Endometrial microvascular endothelial cells (primary cell): ENCODE data around the gene DLG5. TPM values are rescaled to one million over a fixed set of nuclear protein-coding genes. Genes with fewer than 3 reads are reported as not detected.

Source experiments
- in situ Hi-C: cut with HindIII; loops from 2 replicates; pipeline ENCODE4 v1.10.0; 2017; ENCODE audit warnings: low sequenced_read_pairs, low pct_unique_long_range_greater_than_20kb; ENCODE audit errors: inconsistent ontology term
- total RNA-seq: library from RNA; depleted of rRNA; stranded (reverse); fragments of >200 nt; gene quantifications from one replicate; pipeline ENCODE4 v1.2.3, GENCODE V29; 2015; ENCODE audit errors: inconsistent ontology term

Gene DLG5
- total RNA-seq, 1 donor from 2014 or later = 5.1 TPM

GRCh38 chr10:77859865-77860282, 66.7 kb downstream of the DLG5 start:
- in situ Hi-C loops = no loop called here

- in situ Hi-C loops = no loop called here
These were observed 67.2 kb downstream of the DLG5 start for GRCh38 chr10:77859200-77859864.

- in situ Hi-C loops = no loop called here
These were observed 69.3 kb downstream of the DLG5 start for GRCh38 chr10:77857272-77857671.

GRCh38 chr10:77856566-77856965, 70.0 kb downstream of the DLG5 start:
- in situ Hi-C loops = no loop called here

GRCh38 chr10:77855404-77856155, 71.0 kb downstream of the DLG5 start:
- in situ Hi-C loops = no loop called here

- in situ Hi-C loops = no loop called here
These were observed 72.4 kb downstream of the DLG5 start for GRCh38 chr10:77854115-77854514.

- in situ Hi-C loops = no loop called here
These were observed 73.3 kb downstream of the DLG5 start for GRCh38 chr10:77853256-77853655.

- in situ Hi-C loops = no loop called here
These were observed 75.8 kb downstream of the DLG5 start for GRCh38 chr10:77850620-77851231.

- in situ Hi-C loops = no loop called here
These were observed 77.4 kb downstream of the DLG5 start for GRCh38 chr10:77849039-77849664.

- in situ Hi-C loops = no loop called here
These were observed 79.7 kb downstream of the DLG5 start for GRCh38 chr10:77846718-77847311.

GRCh38 chr10:77845451-77845850, 81.1 kb downstream of the DLG5 start:
- in situ Hi-C loops = no loop called here

- in situ Hi-C loops = no loop called here
These were observed 81.7 kb downstream of the DLG5 start for GRCh38 chr10:77844713-77845445.

- in situ Hi-C loops = no loop called here
These were observed 82.4 kb downstream of the DLG5 start for GRCh38 chr10:77844177-77844576.

- in situ Hi-C loops = no loop called here
These were observed 83.3 kb downstream of the DLG5 start for GRCh38 chr10:77843264-77843663.

- in situ Hi-C loops = no loop called here
These were observed 83.8 kb downstream of the DLG5 start for GRCh38 chr10:77842652-77843212.

GRCh38 chr10:77841711-77842375, 84.7 kb downstream of the DLG5 start:
- in situ Hi-C loops = no loop called here

- in situ Hi-C loops = no loop called here
These were observed 85.9 kb downstream of the DLG5 start for GRCh38 chr10:77840636-77841035.
